Neuron (in vitro differentiated cells): Measurements from ENCODE around the gene TMPRSS6.
A peak's percentile ranks its signal among the peaks of the same experiment; 100 is the strongest.

Source experiments
- H2AFZ ChIP-seq: one replicate; pipeline ENCODE4 v1.6.1; 2013; ENCODE audit warnings: low read depth, mild to moderate bottlenecking, inconsistent platforms, low read length, moderate library complexity
- H3K27me3 ChIP-seq: one replicate; pipeline ENCODE4 v1.6.1; 2013; ENCODE audit warnings: low read length; ENCODE audit not compliant: insufficient read depth
- H3K36me3 ChIP-seq: one replicate; pipeline ENCODE4 v1.6.1; 2013; ENCODE audit warnings: low read length; ENCODE audit not compliant: insufficient read depth
- H3K4me1 ChIP-seq: one replicate; pipeline ENCODE4 v1.6.1; 2013; ENCODE audit warnings: low read length; ENCODE audit not compliant: insufficient read depth
- H3K4me3 ChIP-seq: 2 replicates; pipeline ENCODE4 v1.5.1; 2013; ENCODE audit warnings: mild to moderate bottlenecking, low read length, moderate library complexity
- H3K9me3 ChIP-seq: one replicate; pipeline ENCODE4 v1.6.1; 2013; ENCODE audit warnings: low read length

TMPRSS6 gene

DNA sequence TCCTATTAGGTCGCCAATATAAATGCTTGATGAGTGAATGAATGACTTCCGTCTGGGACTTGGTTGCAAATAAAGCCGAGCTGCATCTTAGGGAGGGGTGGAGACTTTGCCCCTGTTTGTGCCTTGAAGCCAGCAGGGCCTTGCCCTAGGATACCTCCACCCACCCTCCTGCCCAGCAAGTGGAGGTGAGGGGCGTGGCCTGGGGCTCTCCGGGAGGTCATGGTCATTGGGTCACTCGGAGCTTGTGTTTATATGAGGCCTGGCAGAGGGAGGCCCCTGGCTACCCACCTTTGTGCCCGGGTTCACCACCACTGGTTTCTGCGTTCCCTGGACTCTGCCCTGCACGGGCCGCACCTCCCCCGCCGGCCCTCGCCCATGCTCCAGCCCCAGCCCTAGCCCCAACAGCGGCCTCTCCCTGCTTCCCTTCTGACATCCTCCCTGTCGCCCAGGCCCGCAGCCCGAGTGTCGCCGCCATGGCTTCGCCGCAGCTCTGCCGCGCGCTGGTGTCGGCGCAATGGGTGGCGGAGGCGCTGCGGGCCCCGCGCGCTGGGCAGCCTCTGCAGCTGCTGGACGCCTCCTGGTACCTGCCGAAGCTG lies 85.7 kb downstream of the TMPRSS6 start:
- peaks cover 41% of the 10 kb centered on the region for H3K36me3 ChIP-seq
- H3K4me3 ChIP-seq, result no peak overlapping the region

DNA sequence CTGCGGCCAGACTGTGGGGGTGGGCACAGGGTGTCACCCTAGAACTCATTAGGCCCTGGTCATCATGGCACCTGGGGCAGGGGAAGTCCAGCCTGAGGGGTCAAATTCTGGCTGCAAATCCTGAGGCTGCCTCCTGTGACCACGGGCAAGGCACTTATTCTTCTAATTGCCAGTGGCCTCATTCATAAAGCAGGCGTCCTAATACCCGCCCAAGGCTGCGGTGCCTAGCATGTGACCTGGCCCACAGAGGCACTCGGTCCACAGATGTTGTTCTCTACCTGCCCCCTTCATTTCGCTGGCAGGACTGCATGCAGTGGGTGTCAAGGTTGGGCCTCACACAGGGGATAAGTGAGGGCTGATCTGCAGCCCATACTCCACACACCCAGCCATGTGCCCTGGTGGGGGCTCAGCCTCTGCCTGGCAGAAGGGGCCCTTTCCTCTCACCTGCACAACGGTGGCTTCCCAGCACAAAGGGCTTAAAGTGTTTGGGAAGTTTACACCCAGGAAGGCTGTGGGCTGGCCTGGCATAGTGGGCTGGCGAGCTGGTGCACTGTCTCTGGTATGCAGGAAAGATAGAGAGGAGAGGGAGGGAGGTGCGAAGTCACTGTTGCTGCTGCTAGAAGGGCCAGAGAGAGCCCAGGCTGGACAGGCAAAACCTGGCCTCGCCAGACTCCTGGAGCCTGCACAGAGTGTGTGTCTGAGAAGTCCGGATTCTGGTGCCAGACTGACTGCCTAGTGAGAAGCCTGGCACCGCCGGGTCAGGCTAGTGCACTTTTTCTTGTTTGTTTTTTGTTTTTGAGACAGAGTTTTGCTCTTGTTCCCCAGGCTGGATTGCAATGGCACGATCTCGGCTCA lies 86.8 kb downstream of the TMPRSS6 start:
- Histone ChIP-seq H3K4me1 (peaks cover 13% of the 10 kb centered on the region), H3K36me3 (peaks cover 35% of the 10 kb centered on the region), H2AFZ (no peak overlapping the region), H3K4me3 (no peak overlapping the region), H3K27me3 (no peaks in the 10 kb centered on the region), H3K9me3 (no peaks in the 10 kb centered on the region)

More for the DNA sequence above, 85.7 kb downstream of the TMPRSS6 start:
- peaks cover 6% of the 10 kb centered on the region for H3K4me1 ChIP-seq
- no peak overlapping the region for H2AFZ ChIP-seq
- H3K9me3 ChIP-seq, result no peaks in the 10 kb centered on the region
- no peaks in the 10 kb centered on the region for H3K27me3 ChIP-seq

DNA sequence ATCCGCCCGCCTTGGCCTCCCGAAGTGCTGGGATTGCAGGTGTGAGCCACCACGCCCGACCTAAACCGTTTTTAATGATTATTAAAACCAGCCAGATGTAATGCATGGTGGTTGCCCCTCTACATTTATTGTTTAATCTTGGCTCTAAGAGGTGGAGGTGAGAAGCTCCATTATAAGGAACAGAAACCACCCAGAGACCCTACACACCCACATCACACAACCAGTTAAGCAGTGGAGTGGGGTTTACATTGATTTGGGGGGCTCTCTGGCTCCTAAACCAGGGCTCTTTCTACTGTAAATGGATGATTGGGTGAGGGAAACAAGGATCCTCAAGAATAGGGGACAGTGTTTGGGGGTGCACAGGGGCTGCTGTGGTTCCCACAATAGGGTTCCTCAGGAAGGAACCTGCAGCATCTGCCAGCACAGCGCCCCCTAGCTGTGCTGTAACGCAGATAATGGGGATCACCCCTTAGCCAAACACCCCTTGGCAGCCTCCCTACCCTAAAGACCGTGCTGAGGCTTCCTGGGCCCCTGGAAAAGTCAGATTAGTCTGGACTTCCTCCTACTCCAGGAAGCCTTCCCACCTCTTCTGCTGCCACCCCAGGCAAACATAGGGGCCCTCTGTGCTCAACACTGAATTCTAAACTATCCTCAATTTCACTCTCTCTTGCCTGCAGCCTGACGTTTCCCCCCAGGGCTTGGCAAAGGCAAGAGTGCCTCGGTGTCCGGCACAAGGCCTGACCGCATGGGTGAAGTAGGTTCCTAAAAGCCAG lies 87.6 kb downstream of the TMPRSS6 start:
- Histone ChIP-seq H3K36me3 (peaks cover 29% of the 10 kb centered on the region), H3K9me3 (no peaks in the 10 kb centered on the region), H3K4me3 (no peak overlapping the region), H3K4me1 (peaks cover 13% of the 10 kb centered on the region), H3K27me3 (no peaks in the 10 kb centered on the region), H2AFZ (no peak overlapping the region)

DNA sequence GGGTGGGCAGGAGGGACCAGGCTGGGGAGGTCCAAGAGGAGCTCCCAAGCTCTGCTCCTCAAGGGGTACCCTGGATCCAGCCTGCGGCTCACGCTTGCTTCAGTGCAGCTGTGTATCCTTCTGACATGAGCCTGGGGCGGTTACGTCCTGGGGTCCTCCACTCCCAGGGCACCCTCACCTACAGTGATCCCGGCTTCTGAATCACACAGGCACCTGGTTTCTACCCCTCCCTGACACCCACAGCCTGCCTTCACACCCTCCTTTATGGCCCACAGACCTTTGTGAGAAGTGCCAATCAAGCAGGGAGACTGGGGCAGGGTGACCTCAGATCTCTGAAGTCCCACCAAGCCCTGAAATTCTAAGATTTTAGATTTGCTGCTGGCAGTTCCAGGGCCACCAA lies 88.5 kb downstream of the TMPRSS6 start:
- Histone ChIP-seq H3K36me3 (peaks cover 21% of the 10 kb centered on the region), H3K4me3 (peak overlapping the region; percentile 15), H2AFZ (no peak overlapping the region), H3K27me3 (no peaks in the 10 kb centered on the region), H3K9me3 (no peaks in the 10 kb centered on the region), H3K4me1 (peaks cover 13% of the 10 kb centered on the region)

DNA sequence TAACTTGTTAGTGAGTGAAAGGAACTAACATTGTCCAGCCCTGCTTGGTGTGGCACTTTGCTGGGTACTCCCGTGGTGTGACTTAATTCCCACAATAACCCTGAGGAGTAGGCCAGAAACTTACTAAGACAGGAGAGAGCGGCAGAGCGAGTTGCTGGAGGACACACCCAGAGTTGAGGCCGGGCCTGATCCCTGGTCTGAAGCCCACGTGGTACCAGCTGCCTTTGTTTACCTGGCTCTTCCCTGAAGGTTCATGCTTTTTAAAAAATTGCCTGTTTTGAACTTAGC lies 89.4 kb downstream of the TMPRSS6 start:
- no peaks in the 10 kb centered on the region for H3K27me3 ChIP-seq
- peaks cover 13% of the 10 kb centered on the region for H3K4me1 ChIP-seq
- H2AFZ ChIP-seq, result peak overlapping the region; percentile 95
- H3K9me3 ChIP-seq, result no peaks in the 10 kb centered on the region
- H3K36me3 ChIP-seq, result peaks cover 12% of the 10 kb centered on the region
- peak overlapping the region; percentile 77 for H3K4me3 ChIP-seq

DNA sequence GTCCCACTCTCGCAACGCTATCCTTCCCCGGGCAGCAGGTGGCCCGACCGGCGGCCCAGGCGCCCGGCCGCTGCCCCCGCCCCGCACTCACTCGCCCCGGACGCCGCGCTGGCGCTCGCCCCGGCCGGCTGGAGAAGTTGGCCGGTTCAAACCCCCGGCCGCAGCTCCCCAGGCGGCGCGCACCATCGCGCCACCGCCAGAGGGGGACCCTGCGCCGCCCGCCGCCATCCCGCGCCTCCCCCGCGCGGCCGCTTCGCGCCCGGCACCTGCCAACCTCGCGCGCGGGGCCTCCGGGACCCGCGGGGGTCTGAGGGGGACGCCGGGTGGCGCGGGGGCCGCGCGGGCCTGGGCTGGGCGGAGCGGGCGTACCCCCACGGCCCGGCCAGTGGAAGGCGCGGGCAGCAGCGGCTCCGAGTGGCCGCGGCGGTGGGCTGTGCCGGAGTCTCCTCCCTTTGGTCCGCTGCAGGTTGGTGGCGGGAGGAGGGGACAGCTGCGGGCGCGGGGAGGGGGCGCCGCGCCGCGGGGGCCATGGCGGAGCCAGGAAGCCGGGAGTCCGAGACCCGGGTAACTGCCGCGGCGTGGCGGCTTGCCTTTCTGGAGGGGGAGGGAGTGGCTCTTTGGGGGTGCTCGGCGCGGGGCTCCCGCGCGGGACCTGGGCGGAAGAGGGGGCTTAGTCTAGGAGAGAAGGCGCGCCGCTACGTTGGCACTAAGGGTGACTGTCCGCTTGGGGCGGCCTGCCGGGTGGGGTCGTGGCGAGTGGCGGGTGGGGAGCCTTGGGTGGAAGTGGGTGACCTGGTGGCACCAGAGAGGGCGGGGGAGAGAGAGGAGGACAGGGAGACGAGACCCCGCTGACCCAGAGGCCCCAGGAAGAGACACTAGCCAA lies 90.0 kb downstream of the TMPRSS6 start, which contains the start of the genes MPST and TST:
MPST (plus strand) TSS at position 434 of the 883 bp plus-strand sequence; CDS start at position 529, 95 bp downstream.
TST (minus strand) TSS at position 139 of the 883 bp plus-strand sequence. CDS start 715 bp downstream, outside the sequence.
- Histone ChIP-seq H2AFZ (peak within 1 kb of the TSS; percentile 95), H3K4me1 (peaks cover 13% of the 10 kb centered on the region), H3K4me3 (peak within 1 kb of the TSS; percentile 77), H3K27me3 (no peaks in the 10 kb centered on the region), H3K9me3 (no peaks in the 10 kb centered on the region), H3K36me3 (peaks cover 8% of the 10 kb centered on the region)

DNA sequence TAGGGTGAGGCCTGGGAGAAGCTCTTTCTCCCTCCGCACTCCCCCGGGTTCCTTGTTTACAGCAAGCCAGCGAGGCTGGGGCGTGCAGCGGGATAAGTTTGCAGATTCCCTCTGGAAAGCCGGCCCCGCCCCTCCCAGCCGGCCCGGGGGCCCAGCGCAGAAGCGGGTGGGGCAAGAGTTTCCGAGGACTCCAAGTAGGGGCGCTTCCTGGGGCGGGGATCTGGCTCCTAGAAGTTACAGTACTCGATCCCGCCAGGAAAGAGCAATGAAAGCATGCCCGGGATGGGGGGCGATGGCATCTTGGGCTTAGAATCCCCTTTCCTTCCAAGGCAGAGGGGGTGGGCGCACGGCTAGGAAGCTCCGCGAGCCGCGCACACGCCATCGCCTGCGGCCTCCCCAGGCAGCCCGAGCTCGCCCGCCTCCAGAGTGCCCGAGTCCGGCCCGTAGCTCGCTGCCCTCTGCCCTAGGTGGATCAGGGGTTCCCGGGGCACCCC lies 90.7 kb downstream of the TMPRSS6 start:
- no peaks in the 10 kb centered on the region for H3K9me3 ChIP-seq
- H2AFZ ChIP-seq, result peak overlapping the region; percentile 41
- H3K4me3 ChIP-seq, result peak overlapping the region; percentile 77
- no peaks in the 10 kb centered on the region for H3K27me3 ChIP-seq
- peaks cover 13% of the 10 kb centered on the region for H3K4me1 ChIP-seq
- H3K36me3 ChIP-seq, result peaks cover 3% of the 10 kb centered on the region

DNA sequence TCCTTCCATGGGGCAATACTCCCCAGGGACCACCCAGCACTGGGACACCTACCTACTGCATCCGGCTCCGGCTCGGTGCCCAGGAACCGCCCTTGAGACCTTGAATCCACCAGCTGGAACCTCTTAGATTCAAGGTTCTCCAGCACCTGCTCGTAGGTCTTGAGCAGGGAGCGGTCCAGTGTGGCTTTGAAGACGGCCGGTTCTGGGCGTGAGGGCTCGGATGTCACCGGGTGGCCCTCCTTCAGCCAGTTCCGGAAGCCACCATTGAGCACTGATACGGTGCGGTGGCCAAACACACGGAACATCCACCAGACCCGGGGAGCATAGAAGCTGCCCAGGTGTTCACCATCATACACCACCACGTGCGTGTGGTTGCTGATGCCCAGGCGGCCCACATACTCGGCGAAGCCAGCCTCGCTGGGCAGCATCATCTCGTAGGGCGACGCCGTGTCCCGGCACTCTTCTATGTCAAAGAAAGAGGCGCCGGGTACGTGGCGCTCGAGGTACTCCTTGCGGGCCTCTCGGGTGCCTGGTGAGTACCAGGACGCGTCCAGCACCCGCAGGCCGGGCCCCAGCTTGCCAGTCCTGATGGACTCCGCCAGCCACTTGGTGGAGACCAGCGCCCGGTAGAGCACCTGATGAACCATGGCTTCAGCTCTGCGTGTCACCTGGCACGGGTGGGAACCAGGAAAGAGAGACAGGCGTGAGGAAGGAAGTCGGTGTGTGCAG lies 91.3 kb downstream of the TMPRSS6 start:
- H3K9me3 ChIP-seq, result no peaks in the 10 kb centered on the region
- H2AFZ ChIP-seq, result no peak overlapping the region
- H3K27me3 ChIP-seq, result no peaks in the 10 kb centered on the region
- H3K4me3 ChIP-seq, result peak overlapping the region; percentile 77
- H3K4me1 ChIP-seq, result peaks cover 13% of the 10 kb centered on the region
- H3K36me3 ChIP-seq, result no peaks in the 10 kb centered on the region

DNA sequence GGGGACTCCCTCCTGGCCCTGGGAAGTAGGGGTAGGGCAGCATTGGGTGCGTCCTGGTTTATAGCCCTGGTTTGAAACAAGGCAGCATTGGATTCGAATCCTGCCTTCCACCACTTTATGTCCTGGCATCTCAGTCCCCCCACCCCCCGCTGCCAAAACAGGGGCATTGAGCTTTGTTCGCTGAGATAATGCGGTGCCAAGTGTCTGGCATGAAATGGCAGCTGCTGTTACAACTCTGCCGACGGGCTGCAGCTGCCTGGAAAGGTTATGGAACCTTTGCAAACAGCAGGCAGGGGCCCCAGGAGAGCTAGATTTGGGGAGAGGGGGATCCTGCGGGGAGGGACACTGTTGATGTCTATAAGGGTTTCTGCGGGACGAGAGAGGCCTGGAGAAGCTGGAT lies 92.2 kb downstream of the TMPRSS6 start:
- Histone ChIP-seq H3K4me3 (no peak overlapping the region), H3K36me3 (no peaks in the 10 kb centered on the region)

DNA sequence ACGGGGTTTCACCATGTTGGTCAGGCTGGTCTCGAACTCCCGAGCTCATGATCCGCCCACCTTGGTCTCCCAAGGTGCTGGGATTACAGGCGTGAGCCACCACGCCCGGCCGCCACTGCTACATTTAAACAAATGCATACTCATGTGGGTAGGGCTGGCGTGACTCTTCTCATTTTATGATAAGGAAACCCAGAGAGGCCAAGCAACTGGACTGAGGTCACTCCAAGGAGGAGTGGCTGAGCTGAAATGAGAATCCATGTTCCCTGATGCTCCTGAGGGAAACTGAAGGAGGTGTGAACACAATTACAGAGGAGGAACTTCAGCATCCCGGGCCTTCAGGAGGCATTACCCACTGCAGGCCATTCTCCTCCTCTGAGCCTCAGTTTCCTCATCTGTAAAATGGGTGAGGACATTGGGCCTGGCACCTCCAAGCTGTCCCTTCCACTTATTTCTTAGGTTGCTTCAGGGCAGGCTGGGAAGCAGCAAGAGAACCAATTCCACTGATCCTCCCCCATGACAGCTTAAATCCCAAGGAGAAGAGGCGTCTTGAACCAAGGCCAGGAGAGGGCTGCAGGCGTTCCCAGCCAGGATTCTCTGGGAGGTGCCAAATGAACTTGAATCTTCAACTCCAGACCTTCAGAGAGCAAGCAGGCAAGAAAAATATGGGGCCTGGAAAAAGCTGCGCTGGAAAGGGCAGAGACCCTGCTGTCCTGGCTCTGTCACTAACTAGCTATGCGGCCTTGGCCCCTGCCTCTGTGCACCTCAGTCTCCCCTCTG lies 93.2 kb downstream of the TMPRSS6 start:
- Histone ChIP-seq H2AFZ (no peak overlapping the region), H3K27me3 (no peaks in the 10 kb centered on the region), H3K4me3 (no peak overlapping the region), H3K9me3 (no peaks in the 10 kb centered on the region), H3K36me3 (no peaks in the 10 kb centered on the region), H3K4me1 (peaks cover 13% of the 10 kb centered on the region)

More for the DNA sequence above, 92.2 kb downstream of the TMPRSS6 start:
- Histone ChIP-seq H3K9me3 (no peaks in the 10 kb centered on the region), H3K27me3 (no peaks in the 10 kb centered on the region), H2AFZ (no peak overlapping the region), H3K4me1 (peaks cover 13% of the 10 kb centered on the region)

DNA sequence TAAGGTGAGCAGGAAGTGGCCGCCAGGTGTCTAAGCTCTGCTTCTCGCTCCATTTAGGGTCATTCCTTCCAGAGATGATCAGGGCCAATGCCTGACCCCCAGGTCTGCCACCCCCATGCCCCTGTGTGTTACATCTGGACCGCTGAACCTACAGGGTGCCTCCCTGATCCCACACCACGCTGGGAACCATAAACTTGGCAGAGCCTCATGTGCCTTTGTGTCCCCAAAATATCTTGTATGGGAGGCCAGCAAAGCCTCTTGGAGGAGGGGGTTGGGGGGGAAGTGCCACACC lies 94.0 kb downstream of the TMPRSS6 start:
- H2AFZ ChIP-seq, result no peak overlapping the region
- no peaks in the 10 kb centered on the region for H3K9me3 ChIP-seq
- H3K27me3 ChIP-seq, result no peaks in the 10 kb centered on the region
- no peaks in the 10 kb centered on the region for H3K36me3 ChIP-seq
- H3K4me3 ChIP-seq, result no peak overlapping the region
- H3K4me1 ChIP-seq, result peaks cover 12% of the 10 kb centered on the region
